ENCODE measurements around the gene KIAA0825.

- TF ChIP-seq CTCF (conservative IDR thresholded peaks at IDR 0.05; ENCODE audit: low read depth in 2 of 2) (no peak), REST (IDR thresholded peaks at IDR 0.05; ENCODE audit: unreplicated experiment) (no peak), POLR2AphosphoS5 (IDR thresholded peaks at IDR 0.05; ENCODE audit: low read depth) (no peak), EZH2 (IDR thresholded peaks at IDR 0.05; ENCODE audit: low read depth, unreplicated experiment) (no peak), CREB1 (CRISPR knock-in tag; IDR thresholded peaks at IDR 0.05; ENCODE audit: low read depth) (no peak), STAT1 (IDR thresholded peaks at IDR 0.05; ENCODE audit: unreplicated experiment) (no peak), EZH2phosphoT487 (IDR thresholded peaks at IDR 0.05; ENCODE audit: unreplicated experiment) (no peak), NANOG (IDR thresholded peaks at IDR 0.05; ENCODE audit: borderline replicate concordance) (no peak), ETS1 (IDR thresholded peaks at IDR 0.05) (no peak), JUNB (IDR thresholded peaks at IDR 0.05; ENCODE audit: unreplicated experiment) (no peak), ZNF331 (CRISPR knock-in tag; IDR thresholded peaks at IDR 0.05; ENCODE audit: low read depth) (no peak), ZNF114 (CRISPR knock-in tag; IDR thresholded peaks at IDR 0.05) (no peak)
Observed at GRCh38 chr5:94153736-94154450, 464.5 kb downstream of the KIAA0825 start.

All from GM23338 (cell line).